Neural cell (in vitro differentiated cells): ENCODE data around the gene PTGES. TPM values are rescaled to one million over a fixed set of nuclear protein-coding genes. Genes with fewer than 3 reads are reported as not detected.

ENCODE experiments used
- H2AFZ ChIP-seq: fragments of 200-600, 300-800 bp; sonication (generic), shearing (Covaris generic); 2 replicates; pipeline ENCODE4 v1.6.0; 2014; ENCODE audit warnings: low read depth, mild to moderate bottlenecking, antibody characterized with exemption, low read length, moderate library complexity
- H3F3A ChIP-seq: fragments of 200-600 bp; shearing (Covaris generic); 2 replicates; pipeline ENCODE4 v1.6.1; 2016; ENCODE audit warnings: mild to moderate bottlenecking, moderate library complexity, mixed read lengths, antibody characterized with exemption, low read length; ENCODE audit not compliant: insufficient read depth, poor library complexity, severe bottlenecking
- H3K27ac ChIP-seq: fragments of 200-600, 300-800 bp; sonication (generic), shearing (Covaris generic); 2 replicates; pipeline ENCODE4 v1.5.1; 2014; ENCODE audit warnings: mild to moderate bottlenecking, low read length, moderate library complexity
- H3K27me3 ChIP-seq: fragments of 300-800, 200-600 bp; sonication (generic), shearing (Covaris generic); 2 replicates; pipeline ENCODE4 v1.6.0; 2014; ENCODE audit warnings: mild to moderate bottlenecking, low read depth, low read length, moderate library complexity; ENCODE audit not compliant: insufficient read depth
- H3K36me3 ChIP-seq: fragments of 300-800, 200-600 bp; sonication (generic), shearing (Covaris generic); 2 replicates; pipeline ENCODE4 v1.5.1; 2014; ENCODE audit warnings: mild to moderate bottlenecking, antibody characterized with exemption, low read length, moderate library complexity; ENCODE audit not compliant: insufficient read depth
- H3K4me2 ChIP-seq: fragments of 300-800, 200-600 bp; sonication (generic), shearing (Covaris generic); 2 replicates; pipeline ENCODE4 v1.6.0; 2014; ENCODE audit warnings: mild to moderate bottlenecking, low read length
- H3K4me3 ChIP-seq: fragments of 300-800, 200-600 bp; sonication (generic), shearing (Covaris generic); 2 replicates; pipeline ENCODE4 v1.5.1; 2014; ENCODE audit warnings: mild to moderate bottlenecking, low read length, moderate library complexity
- H3K79me2 ChIP-seq: fragments of 200-600 bp; shearing (Covaris generic); replicated peaks from 2 replicates; pipeline ENCODE4 v1.6.0; 2014; ENCODE audit warnings: mild to moderate bottlenecking, low read length, moderate library complexity; ENCODE audit not compliant: insufficient read depth
- H3K9ac ChIP-seq: fragments of 300-800, 200-600 bp; sonication (generic), shearing (Covaris generic); 2 replicates; pipeline ENCODE4 v1.6.1; 2016; ENCODE audit warnings: mild to moderate bottlenecking, low read length, mixed read lengths
- H3K9me2 ChIP-seq: fragments of 200-600 bp; shearing (Covaris generic); 2 replicates; pipeline ENCODE4 v1.6.1; 2016; ENCODE audit warnings: mild to moderate bottlenecking, low read length, mixed read lengths; ENCODE audit not compliant: insufficient read depth
- H3K9me3 ChIP-seq: fragments of 200-600, 300-800 bp; sonication (generic), shearing (Covaris generic); 2 replicates; pipeline ENCODE4 v1.6.1; 2016; ENCODE audit warnings: mild to moderate bottlenecking, mixed run types, low read length, moderate library complexity, mixed read lengths
- H4K20me1 ChIP-seq: fragments of 200-600 bp; shearing (Covaris generic); 2 replicates; pipeline ENCODE4 v1.6.1; 2016; ENCODE audit warnings: mild to moderate bottlenecking, mixed run types; ENCODE audit not compliant: insufficient read depth
- CTCF ChIP-seq: fragments of 450-650 bp; IDR thresholded peaks from 2 replicates; pipeline ENCODE4 v1.5.1; 2014; ENCODE audit warnings: antibody characterized with exemption, mild to moderate bottlenecking, moderate library complexity; ENCODE audit not compliant: poor library complexity, severe bottlenecking
- EP300 ChIP-seq: fragments of 450-650 bp; conservative IDR thresholded peaks from 2 replicates; pipeline ENCODE4 v1.6.1; 2014; ENCODE audit warnings: antibody characterized with exemption, mild to moderate bottlenecking, moderate library complexity; ENCODE audit not compliant: poor library complexity, severe bottlenecking
- EZH2 ChIP-seq: fragments of 200-600, 300-800 bp; shearing (Covaris generic), sonication (generic); IDR thresholded peaks from 2 replicates; pipeline ENCODE4 v1.6.1; 2014; ENCODE audit warnings: antibody characterized with exemption, low read length, borderline replicate concordance, mild to moderate bottlenecking; ENCODE audit not compliant: insufficient read depth, poor library complexity, severe bottlenecking
- MXI1 ChIP-seq: fragments of 450-650 bp; conservative IDR thresholded peaks from 2 replicates; pipeline ENCODE4 v1.6.1; 2014; ENCODE audit warnings: antibody characterized with exemption, mild to moderate bottlenecking; ENCODE audit not compliant: poor library complexity, severe bottlenecking
- POLR2AphosphoS5 ChIP-seq: IDR thresholded peaks from 2 replicates; pipeline ENCODE4 v1.6.1; 2012
- RAD21 ChIP-seq: fragments of 450-650 bp; conservative IDR thresholded peaks from 2 replicates; pipeline ENCODE4 v1.6.1; 2014; ENCODE audit warnings: antibody characterized with exemption, mild to moderate bottlenecking, moderate library complexity
- SMC3 ChIP-seq: fragments of 450-650 bp; conservative IDR thresholded peaks from 2 replicates; pipeline ENCODE4 v1.6.1; 2014; ENCODE audit warnings: antibody characterized with exemption, mild to moderate bottlenecking, moderate library complexity; ENCODE audit not compliant: poor library complexity
- TAF1 ChIP-seq: IDR thresholded peaks from 2 replicates; pipeline ENCODE4 v1.6.1; 2012; ENCODE audit warnings: low read depth
- polyA plus RNA-seq: library from polyadenylated mRNA; depleted of rRNA; stranded (reverse); fragments of >200 nt; gene quantifications from 2 replicates; pipeline ENCODE4 v1.2.3, GENCODE V29; 2014
- TF ChIP-seq, protein P1 (sequence below): IDR thresholded peaks from 2 replicates; pipeline ENCODE4 v1.6.1; 2012; ENCODE audit warnings: borderline replicate concordance

The PTGES gene
- polyA plus RNA-seq, 1 donor from 2014 or later: 0.63 TPM

DNA sequence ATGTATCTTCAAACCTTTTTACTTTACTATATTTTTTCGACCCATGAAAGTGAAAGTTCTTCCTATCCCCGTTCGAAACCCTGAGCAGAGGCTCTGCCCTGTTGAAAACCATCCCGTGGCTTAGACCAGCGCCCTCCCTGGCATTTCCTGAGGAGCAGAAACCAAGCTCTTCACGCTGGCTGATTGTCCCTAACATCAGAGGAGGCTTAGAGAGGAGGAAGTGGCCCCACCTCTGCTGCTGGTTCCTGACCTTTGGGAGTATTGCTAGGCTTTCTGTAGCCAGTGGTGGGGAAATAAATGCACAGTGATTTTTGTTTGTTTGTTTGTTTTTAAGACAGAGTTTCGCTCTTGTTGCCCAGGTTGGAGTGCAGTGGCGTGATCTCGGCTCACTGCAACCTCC is 4.2 kb upstream of the PTGES start:
- H2AFZ ChIP-seq: no peak overlapping the region
- no peaks in the 10 kb centered on the region for H3K36me3 ChIP-seq
- H3K9ac ChIP-seq: no peak overlapping the region
- H3K4me3 ChIP-seq: no peak overlapping the region
- H3K27me3 ChIP-seq: no peaks in the 10 kb centered on the region
- H3K9me2 ChIP-seq: no peaks in the 10 kb centered on the region
- no peaks in the 10 kb centered on the region for H3F3A ChIP-seq
- TF ChIP-seq CTCF: no peak
- TF ChIP-seq, protein P1, sequence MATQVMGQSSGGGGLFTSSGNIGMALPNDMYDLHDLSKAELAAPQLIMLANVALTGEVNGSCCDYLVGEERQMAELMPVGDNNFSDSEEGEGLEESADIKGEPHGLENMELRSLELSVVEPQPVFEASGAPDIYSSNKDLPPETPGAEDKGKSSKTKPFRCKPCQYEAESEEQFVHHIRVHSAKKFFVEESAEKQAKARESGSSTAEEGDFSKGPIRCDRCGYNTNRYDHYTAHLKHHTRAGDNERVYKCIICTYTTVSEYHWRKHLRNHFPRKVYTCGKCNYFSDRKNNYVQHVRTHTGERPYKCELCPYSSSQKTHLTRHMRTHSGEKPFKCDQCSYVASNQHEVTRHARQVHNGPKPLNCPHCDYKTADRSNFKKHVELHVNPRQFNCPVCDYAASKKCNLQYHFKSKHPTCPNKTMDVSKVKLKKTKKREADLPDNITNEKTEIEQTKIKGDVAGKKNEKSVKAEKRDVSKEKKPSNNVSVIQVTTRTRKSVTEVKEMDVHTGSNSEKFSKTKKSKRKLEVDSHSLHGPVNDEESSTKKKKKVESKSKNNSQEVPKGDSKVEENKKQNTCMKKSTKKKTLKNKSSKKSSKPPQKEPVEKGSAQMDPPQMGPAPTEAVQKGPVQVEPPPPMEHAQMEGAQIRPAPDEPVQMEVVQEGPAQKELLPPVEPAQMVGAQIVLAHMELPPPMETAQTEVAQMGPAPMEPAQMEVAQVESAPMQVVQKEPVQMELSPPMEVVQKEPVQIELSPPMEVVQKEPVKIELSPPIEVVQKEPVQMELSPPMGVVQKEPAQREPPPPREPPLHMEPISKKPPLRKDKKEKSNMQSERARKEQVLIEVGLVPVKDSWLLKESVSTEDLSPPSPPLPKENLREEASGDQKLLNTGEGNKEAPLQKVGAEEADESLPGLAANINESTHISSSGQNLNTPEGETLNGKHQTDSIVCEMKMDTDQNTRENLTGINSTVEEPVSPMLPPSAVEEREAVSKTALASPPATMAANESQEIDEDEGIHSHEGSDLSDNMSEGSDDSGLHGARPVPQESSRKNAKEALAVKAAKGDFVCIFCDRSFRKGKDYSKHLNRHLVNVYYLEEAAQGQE: no peak
- TF ChIP-seq EZH2: no peak
- TF ChIP-seq POLR2AphosphoS5: no peak
- H4K20me1 ChIP-seq: no peaks in the 10 kb centered on the region
- H3K79me2 ChIP-seq: no peaks in the 10 kb centered on the region
- no peak overlapping the region for H3K4me2 ChIP-seq
- no peak overlapping the region for H3K27ac ChIP-seq
- no peaks in the 10 kb centered on the region for H3K9me3 ChIP-seq

DNA sequence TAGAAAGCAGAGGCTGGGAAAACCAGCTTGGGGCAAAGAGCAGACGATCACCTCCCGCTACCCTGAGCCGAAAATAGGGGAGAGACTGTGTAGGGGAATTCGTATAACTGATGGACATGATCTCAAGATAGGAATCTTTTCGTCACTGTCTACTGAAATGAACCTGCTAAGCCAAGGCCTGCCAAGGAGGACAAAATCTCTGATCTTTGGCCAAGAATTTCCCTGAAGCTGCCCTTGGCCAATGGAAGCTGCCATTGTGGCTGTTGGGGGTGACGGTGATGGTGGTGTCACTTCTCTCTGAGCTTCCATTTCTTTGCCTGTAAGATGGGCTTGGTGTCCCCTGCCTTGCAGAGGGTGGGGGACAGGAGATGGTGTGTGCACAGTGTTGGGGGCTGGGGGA is 3.3 kb upstream of the PTGES start:
- Histone ChIP-seq H3K4me2 (no peak overlapping the region), H4K20me1 (no peaks in the 10 kb centered on the region), H3K27ac (no peak overlapping the region), H3K36me3 (no peaks in the 10 kb centered on the region), H3K79me2 (no peaks in the 10 kb centered on the region), H3K9me2 (no peaks in the 10 kb centered on the region), H3F3A (no peaks in the 10 kb centered on the region), H2AFZ (no peak overlapping the region), H3K9me3 (no peaks in the 10 kb centered on the region), H3K9ac (no peak overlapping the region), H3K27me3 (no peaks in the 10 kb centered on the region), H3K4me3 (no peak overlapping the region)
- no peak for TF ChIP-seq TAF1
- no peak for TF ChIP-seq POLR2AphosphoS5
- no peak for TF ChIP-seq RAD21
- TF ChIP-seq, protein P1: no peak
- no peak for TF ChIP-seq MXI1
- no peak for TF ChIP-seq SMC3
- no peak for TF ChIP-seq EP300
- no peak for TF ChIP-seq CTCF
- no peak for TF ChIP-seq EZH2
